Left forelimb (tissue), 1 donor: ENCODE results near the gene ACTN1.
"Not testable (repeated sequence)": the region's sequence is repeated elsewhere in the genome, so short reads cannot be mapped to it uniquely, and the experiment has no call there.

ENCODE experiments used
- DNase-seq: peaks from one replicate; pipeline ENCODE4 v3.0.0-alpha.2; 2018; ENCODE audit warnings: low spot score

Gene ACTN1

GRCh38 chr14:68863610-68864360 is 115.3 kb downstream of the ACTN1 start:
- no peak for DNase-seq

GRCh38 chr14:68862954-68863594 is 116.0 kb downstream of the ACTN1 start:
- DNase-seq, result peak; percentile 80

- no peak for DNase-seq
Measured at GRCh38 chr14:68860771-68861170, 118.3 kb downstream of the ACTN1 start.

GRCh38 chr14:68857516-68858070 is 121.5 kb downstream of the ACTN1 start:
- no peak for DNase-seq

- DNase-seq, result no peak
Measured at GRCh38 chr14:68856572-68856971, 122.5 kb downstream of the ACTN1 start.

GRCh38 chr14:68854421-68854820 is 124.7 kb downstream of the ACTN1 start:
- DNase-seq, result no peak

GRCh38 chr14:68853749-68854148 is 125.4 kb downstream of the ACTN1 start:
- no peak for DNase-seq

- not testable (repeated sequence) for DNase-seq
Measured at GRCh38 chr14:68852493-68852892, 126.6 kb downstream of the ACTN1 start.

GRCh38 chr14:68851078-68851477 is 128.0 kb downstream of the ACTN1 start:
- DNase-seq, result no peak

GRCh38 chr14:68849416-68849815 is 129.7 kb downstream of the ACTN1 start:
- DNase-seq, result no peak

GRCh38 chr14:68848253-68848652 is 130.8 kb downstream of the ACTN1 start:
- no peak for DNase-seq

- not testable (repeated sequence) for DNase-seq
Measured at GRCh38 chr14:68847640-68848039, 131.5 kb downstream of the ACTN1 start.

GRCh38 chr14:68846466-68846865 is 132.6 kb downstream of the ACTN1 start:
- DNase-seq, result no peak

- no peak for DNase-seq
Measured at GRCh38 chr14:68844210-68844545, 134.9 kb downstream of the ACTN1 start.

GRCh38 chr14:68843471-68844209 is 135.5 kb downstream of the ACTN1 start:
- DNase-seq, result peak; percentile 88

GRCh38 chr14:68842298-68842697 is 136.8 kb downstream of the ACTN1 start:
- no peak for DNase-seq

- no peak for DNase-seq
Measured at GRCh38 chr14:68841016-68841809, 137.9 kb downstream of the ACTN1 start.

- no peak for DNase-seq
Measured at GRCh38 chr14:68840454-68840853, 138.6 kb downstream of the ACTN1 start.

- DNase-seq, result no peak
Measured at GRCh38 chr14:68836082-68836481, 143.0 kb downstream of the ACTN1 start.

GRCh38 chr14:68834816-68835215 is 144.3 kb downstream of the ACTN1 start:
- DNase-seq, result no peak

GRCh38 chr14:68828698-68829097 is 150.4 kb downstream of the ACTN1 start:
- no peak for DNase-seq

- DNase-seq, result no peak
Measured at GRCh38 chr14:68825729-68826128, 153.4 kb downstream of the ACTN1 start.
